Transverse colon (tissue), 4 donors: Measurements from ENCODE around the gene AOPEP. TPM values are rescaled to one million over a fixed set of nuclear protein-coding genes. Genes with fewer than 3 reads are reported as not detected.

ENCODE experiments used
- DNase-seq: peaks from one replicate; pipeline ENCODE4 v3.0.0-alpha.2; 2019
- H3K27ac ChIP-seq, 4 donors: fragments of 200-600 bp; sonication (generic); 2 replicates each; pipeline ENCODE4 v1.5.1; 2016 to 2018; ENCODE audit warnings: inconsistent platforms in 4 of 4
- H3K27me3 ChIP-seq: fragments of 200-600 bp; sonication (generic); 2 replicates; pipeline ENCODE4 v1.5.1; 2017; ENCODE audit warnings: inconsistent platforms
- H3K36me3 ChIP-seq, 4 donors: fragments of 200-600 bp; sonication (generic); 2 replicates each; pipeline ENCODE4 v1.5.1; 2017 to 2019; ENCODE audit warnings: inconsistent platforms in 4 of 4
- H3K4me1 ChIP-seq, 4 donors: fragments of 200-600 bp; sonication (generic); 2 replicates each; pipeline ENCODE4 v1.5.1; 2017 to 2020; ENCODE audit warnings: inconsistent platforms in 4 of 4
- H3K4me3 ChIP-seq, 4 donors: fragments of 200-600 bp; sonication (generic); 1 replicate in 1 of 4; 2 replicates in 3 of 4; pipeline versions ENCODE4 v1.5.1 to v1.6.1; 2017 to 2019; ENCODE audit warnings: inconsistent platforms in 4 of 4
- H3K9me3 ChIP-seq, 2 donors: fragments of 200-600 bp; sonication (generic); 2 replicates each; pipeline ENCODE4 v1.5.1; 2017 to 2019; ENCODE audit warnings: inconsistent platforms in 2 of 2
- CTCF ChIP-seq, 5 experiments: fragments of 200-600 bp in 3 of 5; fragments of 450-650 bp in 2 of 5; sonication (generic) in 3 of 5; IDR thresholded peaks; 1 replicate in 2 of 5; 2 replicates in 3 of 5; pipeline ENCODE4 v1.5.1; 2016 to 2017; ENCODE audit warnings: antibody characterized with exemption in 5 of 5, inconsistent platforms in 3 of 5, mild to moderate bottlenecking in 2 of 5, moderate library complexity in 1 of 5
- EP300 ChIP-seq: sonication (generic); formaldehyde crosslinking; IDR thresholded peaks from one replicate; pipeline ENCODE4 v1.6.1; 2017; ENCODE audit warnings: antibody characterized with exemption, low read depth
- POLR2A ChIP-seq: fragments of 450-650 bp; IDR thresholded peaks from one replicate; pipeline ENCODE4 v1.6.1; 2016; ENCODE audit warnings: antibody characterized with exemption, mild to moderate bottlenecking, moderate library complexity
- POLR2AphosphoS5 ChIP-seq, 3 donors: sonication (generic); formaldehyde crosslinking; IDR thresholded peaks; one replicate each; pipeline ENCODE4 v1.6.1; 2016; ENCODE audit warnings: antibody characterized with exemption in 3 of 3
- WGBS, 2 donors: methylation state at CpG; one replicate each; pipeline ENCODE4 v1.1.5; 2018; ENCODE audit warnings: low coverage in 1 of 2; 5-methylcytosine and 5-hydroxymethylcytosine counted together
- in situ Hi-C, 4 donors: fragments of 200-750 bp; cut with MboI; loops; one replicate each; pipeline versions ENCODE4 v1.15.0 to v1.15.1; 2017; ENCODE audit warnings: low sequenced_read_pairs in 3 of 4, low pct_ligation_motif_present in 1 of 4, low pct_unique_long_range_greater_than_20kb in 1 of 4
- intact Hi-C: fragments of 100-400 bp; cut with DNase I; formaldehyde crosslinking; loops from one replicate; pipeline ENCODE4 v1.15.1; 2023; ENCODE audit warnings: low total_unique reads
- total RNA-seq, 4 donors: library from RNA; depleted of rRNA; stranded (reverse); fragments of >200 nt; gene quantifications; one replicate each; pipeline ENCODE4 v1.1.0, GENCODE V29; 2016

AOPEP gene
- total RNA-seq, 4 donors from 2014 or later = 53.0 to 129 (median 92.7) TPM

GRCh38 chr9:94908583-94909249 is 182.2 kb downstream of the AOPEP start:
- Histone ChIP-seq H3K4me1 (peaks cover 0 to 18% (median 10%) of the 10 kb centered on the region in 4 donors), H3K36me3 (no peaks in the 10 kb centered on the region), H3K27me3 (no peaks in the 10 kb centered on the region), H3K9me3 (no peaks in the 10 kb centered on the region), H3K4me3 (no peak overlapping the region), H3K27ac (peak overlapping the region in 3 of 4 donors; percentile 43 to 58 (median 49))
- 76 to 80% methylated on average over 9 of the region's 9 CpGs for WGBS, 2 donors
- in situ Hi-C loops = no loop called here
- intact Hi-C loops = no loop called here
- no peak for DNase-seq
- TF ChIP-seq CTCF (IDR thresholded peaks at IDR 0.05) (no peak), POLR2A (no peak), POLR2AphosphoS5 (IDR thresholded peaks at IDR 0.05) (no peak), EP300 (no peak)

GRCh38 chr9:94909250-94909894 is 182.9 kb downstream of the AOPEP start:
- TF ChIP-seq CTCF (IDR thresholded peaks at IDR 0.05) = no peak
- no peak for TF ChIP-seq POLR2A
- TF ChIP-seq POLR2AphosphoS5 (IDR thresholded peaks at IDR 0.05) = no peak
- no peak for TF ChIP-seq EP300
- Histone ChIP-seq H3K9me3 (no peaks in the 10 kb centered on the region), H3K4me3 (no peak overlapping the region), H3K36me3 (no peaks in the 10 kb centered on the region), H3K27me3 (no peaks in the 10 kb centered on the region), H3K4me1 (peaks cover 0 to 23% (median 15%) of the 10 kb centered on the region in 4 donors), H3K27ac (no peak overlapping the region)
- intact Hi-C loops (no loop called here), in situ Hi-C loops (no loop called here)
- DNase-seq = no peak
- WGBS, 2 donors = 93 to 96% methylated on average over 9 to 12 of the region's 12 CpGs

GRCh38 chr9:94909965-94910730 is 183.6 kb downstream of the AOPEP start:
- Histone ChIP-seq H3K4me1 (peaks cover 0 to 25% (median 15%) of the 10 kb centered on the region in 4 donors), H3K4me3 (no peak overlapping the region), H3K27ac (no peak overlapping the region), H3K36me3 (no peaks in the 10 kb centered on the region), H3K27me3 (no peaks in the 10 kb centered on the region), H3K9me3 (no peaks in the 10 kb centered on the region)
- in situ Hi-C loops (no loop called here), intact Hi-C loops (loop anchor here (10.0 kb wide), 1 partner anchor 45 kb away; no protein-coding TSS in a partner anchor)
- no peak for TF ChIP-seq POLR2A
- TF ChIP-seq POLR2AphosphoS5 (IDR thresholded peaks at IDR 0.05) = no peak
- TF ChIP-seq EP300 = no peak
- no peak for TF ChIP-seq CTCF (IDR thresholded peaks at IDR 0.05)
- WGBS, 2 donors = 90 to 96% methylated on average over 2 to 20 of the region's 20 CpGs
- no peak for DNase-seq

GRCh38 chr9:94911211-94911610 is 184.7 kb downstream of the AOPEP start:
- Histone ChIP-seq H3K4me3 (no peak overlapping the region), H3K9me3 (no peaks in the 10 kb centered on the region), H3K4me1 (peaks cover 0 to 25% (median 15%) of the 10 kb centered on the region in 4 donors), H3K36me3 (no peaks in the 10 kb centered on the region), H3K27me3 (no peaks in the 10 kb centered on the region), H3K27ac (no peak overlapping the region)
- in situ Hi-C loops = no loop called here
- TF ChIP-seq POLR2A (no peak), EP300 (no peak), POLR2AphosphoS5 (IDR thresholded peaks at IDR 0.05) (no peak), CTCF (IDR thresholded peaks at IDR 0.05) (no peak)
- 83 to 86% methylated on average over 1 to 3 of the region's 3 CpGs for WGBS, 2 donors
- intact Hi-C loops = loop anchor here (10.0 kb wide), 1 partner anchor 46 kb away; no protein-coding TSS in a partner anchor
- no peak for DNase-seq
